Tibial nerve (tissue), 4 donors: ENCODE results near the gene LIPM. TPM values are rescaled to one million over a fixed set of nuclear protein-coding genes. Genes with fewer than 3 reads are reported as not detected.

ENCODE experiments used
- DNase-seq, 2 donors: peaks; one replicate each; pipeline ENCODE4 v3.0.0-alpha.2; 2019; ENCODE audit warnings: low spot score in 2 of 2
- H3K27ac ChIP-seq, 4 donors: fragments of 200-600 bp; sonication (generic) in 3 of 4; one replicate each; pipeline ENCODE4 v1.5.1; 2017 to 2019; ENCODE audit warnings: mild to moderate bottlenecking in 1 of 4
- H3K27me3 ChIP-seq, 2 donors: fragments of 200-600 bp; sonication (generic) in 1 of 2; one replicate each; pipeline versions ENCODE4 v1.5.1 to v1.6.0; 2017 to 2019
- H3K36me3 ChIP-seq, 3 donors: fragments of 200-600 bp; sonication (generic); one replicate each; pipeline ENCODE4 v1.5.1; 2018 to 2019
- H3K4me1 ChIP-seq, 4 donors: fragments of 200-600 bp; sonication (generic) in 3 of 4; one replicate each; pipeline ENCODE4 v1.5.1; 2017 to 2019
- H3K4me3 ChIP-seq, 4 donors: fragments of 200-600 bp; sonication (generic) in 3 of 4; one replicate each; pipeline ENCODE4 v1.5.1; 2017 to 2019; ENCODE audit warnings: mild to moderate bottlenecking in 1 of 4, moderate library complexity in 1 of 4
- H3K9me3 ChIP-seq, 4 donors: fragments of 200-600 bp; sonication (generic) in 3 of 4; one replicate each; pipeline ENCODE4 v1.5.1; 2017 to 2019
- EP300 ChIP-seq, 2 donors: sonication (generic); formaldehyde crosslinking; IDR thresholded peaks; one replicate each; pipeline ENCODE4 v1.6.1; 2017; ENCODE audit warnings: antibody characterized with exemption in 2 of 2, mild to moderate bottlenecking in 1 of 2
- POLR2A ChIP-seq, 2 donors: fragments of 450-650 bp; IDR thresholded peaks; one replicate each; pipeline ENCODE4 v1.6.1; 2017; ENCODE audit warnings: antibody characterized with exemption in 2 of 2, mild to moderate bottlenecking in 2 of 2, moderate library complexity in 2 of 2
- total RNA-seq, 4 donors: library from RNA; depleted of rRNA; stranded (reverse); fragments of >200 nt; gene quantifications; one replicate each; pipeline ENCODE4 v1.1.0, GENCODE V29; 2016
- TF ChIP-seq, protein P1 (sequence below), 5 experiments: fragments of 200-600 bp in 3 of 5; fragments of 450-650 bp in 2 of 5; sonication (generic) in 3 of 5; IDR thresholded peaks; one replicate each; pipeline ENCODE4 v1.5.1; 2016 to 2019; ENCODE audit warnings: antibody characterized with exemption in 5 of 5, mild to moderate bottlenecking in 3 of 5, moderate library complexity in 2 of 5

LIPM gene
- total RNA-seq, 4 donors from 2014 or later, result not detected

DNA sequence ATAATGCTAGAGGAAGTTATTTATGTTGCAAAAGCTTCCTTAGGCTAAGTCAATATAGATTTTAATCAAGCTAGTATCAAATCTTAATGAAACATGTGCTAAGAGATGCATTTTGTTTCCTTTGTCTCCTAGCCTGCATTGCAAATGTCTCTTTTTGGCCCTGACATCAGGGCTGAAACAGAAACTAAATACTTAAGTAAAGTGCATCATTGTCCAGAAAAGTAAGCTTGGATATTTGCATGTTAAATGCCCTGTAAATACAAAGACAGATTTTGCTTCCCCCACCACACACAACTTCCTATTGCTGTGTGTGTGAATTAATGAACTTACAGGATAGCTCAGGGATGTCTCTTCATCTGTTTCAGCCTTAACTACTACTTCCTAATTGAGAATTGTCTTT lies 67.6 kb downstream of the LIPM start:
- no peaks in the 10 kb centered on the region for H3K9me3 ChIP-seq
- no peak overlapping the region for H3K27ac ChIP-seq
- DNase-seq, result no peak
- H3K36me3 ChIP-seq, result no peaks in the 10 kb centered on the region
- TF ChIP-seq, protein P1, sequence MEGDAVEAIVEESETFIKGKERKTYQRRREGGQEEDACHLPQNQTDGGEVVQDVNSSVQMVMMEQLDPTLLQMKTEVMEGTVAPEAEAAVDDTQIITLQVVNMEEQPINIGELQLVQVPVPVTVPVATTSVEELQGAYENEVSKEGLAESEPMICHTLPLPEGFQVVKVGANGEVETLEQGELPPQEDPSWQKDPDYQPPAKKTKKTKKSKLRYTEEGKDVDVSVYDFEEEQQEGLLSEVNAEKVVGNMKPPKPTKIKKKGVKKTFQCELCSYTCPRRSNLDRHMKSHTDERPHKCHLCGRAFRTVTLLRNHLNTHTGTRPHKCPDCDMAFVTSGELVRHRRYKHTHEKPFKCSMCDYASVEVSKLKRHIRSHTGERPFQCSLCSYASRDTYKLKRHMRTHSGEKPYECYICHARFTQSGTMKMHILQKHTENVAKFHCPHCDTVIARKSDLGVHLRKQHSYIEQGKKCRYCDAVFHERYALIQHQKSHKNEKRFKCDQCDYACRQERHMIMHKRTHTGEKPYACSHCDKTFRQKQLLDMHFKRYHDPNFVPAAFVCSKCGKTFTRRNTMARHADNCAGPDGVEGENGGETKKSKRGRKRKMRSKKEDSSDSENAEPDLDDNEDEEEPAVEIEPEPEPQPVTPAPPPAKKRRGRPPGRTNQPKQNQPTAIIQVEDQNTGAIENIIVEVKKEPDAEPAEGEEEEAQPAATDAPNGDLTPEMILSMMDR (IDR thresholded peaks at IDR 0.05), result no peak
- TF ChIP-seq EP300 (IDR thresholded peaks at IDR 0.05), result no peak
- TF ChIP-seq POLR2A (IDR thresholded peaks at IDR 0.05), result no peak
- no peaks in the 10 kb centered on the region for H3K4me1 ChIP-seq
- H3K27me3 ChIP-seq, result no peaks in the 10 kb centered on the region
- no peak overlapping the region for H3K4me3 ChIP-seq

Other genes with a start within 250 kb of the LIPM start
- 10 to 100 TPM in 3 of 4 donors, 1 to 10 TPM in 1; 7.8 to 37.2 (median 26.2) TPM for gene RNLS, start 219.4 kb upstream of the LIPM start, total RNA-seq
- gene LIPJ, start 216.0 kb upstream of the LIPM start, total RNA-seq, result under 1 TPM in 3 of 4 donors, not detected in 1; under 0.01 to 0.87 (median 0.42) TPM
- gene LIPF, start 138.3 kb upstream of the LIPM start, total RNA-seq, result not detected
- gene LIPK, start 96.5 kb upstream of the LIPM start, total RNA-seq, result not detected
- not detected for gene LIPN, start 42.7 kb upstream of the LIPM start, total RNA-seq
- gene ANKRD22, start 49.1 kb downstream of the LIPM start, total RNA-seq, result not detected
- gene STAMBPL1, start 77.5 kb downstream of the LIPM start, total RNA-seq, result 10 to 100 TPM; 14.2 to 34.5 (median 25.5) TPM
- 100 to 1,000 TPM; 340 to 708 (median 458) TPM for gene ACTA2, start 150.0 kb downstream of the LIPM start, total RNA-seq
- gene FAS, start 188.1 kb downstream of the LIPM start, total RNA-seq, result 10 to 100 TPM; 18.4 to 32.2 (median 20.9) TPM